Stimulated activated CD4-positive, alpha-beta T cell treated with anti-CD3 and anti-CD28 coated beads, Interleukin-1b, Interleukin-23, amount 100 ng/mL, for 48 hours (primary cell): Measurements from ENCODE around the gene PDE12.

Experiments
- DNase-seq: peaks from one replicate; pipeline ENCODE4 v3.0.0-alpha.2; 2020

The PDE12 gene

DNA sequence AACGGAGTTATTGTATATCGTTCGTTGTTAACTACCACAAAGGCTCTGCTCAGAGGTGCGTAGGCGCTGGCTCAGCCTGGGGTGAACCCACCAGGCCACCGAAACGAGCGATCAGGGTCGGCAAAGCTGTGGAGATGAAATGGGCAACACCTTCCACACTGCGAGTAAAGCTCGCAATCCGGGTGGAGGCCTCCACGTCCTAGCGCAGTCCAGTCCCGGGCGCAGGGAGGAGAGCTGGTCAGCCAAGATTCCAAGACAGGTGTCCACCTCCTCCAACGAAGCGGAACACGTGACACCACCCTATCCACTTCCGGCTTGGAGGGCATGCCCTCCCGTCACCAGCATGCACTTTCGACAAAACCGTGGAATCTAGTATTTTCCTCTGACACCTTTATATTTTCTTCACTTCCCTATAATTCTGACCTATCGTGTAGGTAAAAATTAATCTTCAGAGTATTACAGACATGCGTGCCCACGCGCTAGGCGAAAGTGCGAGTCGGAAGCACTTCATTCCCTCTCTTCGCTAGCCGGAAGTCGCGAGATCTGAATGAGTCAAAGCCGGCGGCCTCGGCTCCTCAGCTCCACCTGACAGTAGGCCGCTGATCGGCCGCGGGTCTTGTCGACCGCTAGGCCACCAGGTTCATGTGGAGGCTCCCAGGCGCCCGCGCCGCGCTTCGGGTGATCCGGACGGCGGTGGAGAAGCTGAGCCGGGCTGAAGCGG, at the start of gene PDE12:
Gene PDE12, plus strand, starts transcription at position 537 of the 721 bp plus-strand sequence. Its CDS starts 106 bp downstream, at position 643.
- peak; percentile 87 for DNase-seq

DNA sequence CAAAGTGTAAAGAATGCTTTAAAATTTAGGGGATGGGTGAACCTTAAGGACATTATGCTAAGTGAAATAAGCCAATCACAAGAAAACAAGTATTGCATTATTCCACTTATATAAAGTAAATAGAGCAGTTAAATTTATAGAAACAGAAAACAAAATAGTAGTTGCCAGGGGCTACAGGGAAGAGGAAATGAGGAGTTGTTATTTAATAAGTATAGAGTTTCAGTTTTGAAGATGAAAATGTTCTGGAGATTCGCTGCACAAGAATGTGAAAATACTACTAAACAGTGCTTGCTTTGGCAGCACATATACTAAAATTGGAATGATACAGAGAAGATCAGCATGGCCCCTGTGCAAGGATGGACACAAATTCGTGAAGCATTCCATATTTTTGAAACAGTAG, 43.9 kb upstream of the PDE12 start:
- DNase-seq = no peak

DNA sequence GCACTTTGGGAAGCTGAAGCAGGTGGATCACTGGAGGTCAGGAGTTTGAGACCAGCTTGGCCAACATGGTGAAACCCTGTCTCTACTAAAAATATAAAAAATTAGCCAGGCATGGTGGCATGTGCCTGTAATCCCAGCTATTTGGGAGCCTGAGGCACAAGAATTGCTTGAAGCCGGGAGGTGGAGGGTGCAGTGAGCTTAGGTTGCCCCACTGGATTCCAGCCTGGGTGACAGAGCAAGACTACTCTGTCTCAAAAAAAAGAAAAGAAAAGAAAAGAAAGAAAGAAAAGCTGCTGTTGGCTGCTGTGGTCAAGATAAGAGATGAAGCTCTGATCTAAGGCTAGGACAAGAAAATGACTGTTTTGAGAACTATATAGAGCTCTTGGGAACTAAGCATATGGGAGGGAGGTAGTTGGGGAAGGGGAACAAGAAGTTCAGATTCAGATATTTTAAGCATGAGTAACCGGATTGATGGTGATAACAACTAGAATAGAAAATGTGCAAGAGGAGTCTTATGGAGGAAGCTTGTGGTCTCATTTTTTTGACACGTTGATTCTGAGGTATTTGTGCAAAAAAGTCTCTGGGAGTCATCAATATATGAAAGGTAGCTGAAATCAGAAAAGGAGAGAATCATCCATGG, 37.7 kb upstream of the PDE12 start:
- DNase-seq = no peak

GRCh38 chr3:57530071-57530608, 25.9 kb upstream of the PDE12 start:
- no peak for DNase-seq

- DNase-seq = no peak
Observed at GRCh38 chr3:57538465-57538864, 17.6 kb upstream of the PDE12 start.

GRCh38 chr3:57544181-57545125, 11.6 kb upstream of the PDE12 start, which contains the start of gene DNAH12:
Gene DNAH12, minus strand, starts transcription at chr3:57544344. Its CDS starts 1,474 bp downstream, at chr3:57542870.
- DNase-seq = peak; percentile 15

DNA sequence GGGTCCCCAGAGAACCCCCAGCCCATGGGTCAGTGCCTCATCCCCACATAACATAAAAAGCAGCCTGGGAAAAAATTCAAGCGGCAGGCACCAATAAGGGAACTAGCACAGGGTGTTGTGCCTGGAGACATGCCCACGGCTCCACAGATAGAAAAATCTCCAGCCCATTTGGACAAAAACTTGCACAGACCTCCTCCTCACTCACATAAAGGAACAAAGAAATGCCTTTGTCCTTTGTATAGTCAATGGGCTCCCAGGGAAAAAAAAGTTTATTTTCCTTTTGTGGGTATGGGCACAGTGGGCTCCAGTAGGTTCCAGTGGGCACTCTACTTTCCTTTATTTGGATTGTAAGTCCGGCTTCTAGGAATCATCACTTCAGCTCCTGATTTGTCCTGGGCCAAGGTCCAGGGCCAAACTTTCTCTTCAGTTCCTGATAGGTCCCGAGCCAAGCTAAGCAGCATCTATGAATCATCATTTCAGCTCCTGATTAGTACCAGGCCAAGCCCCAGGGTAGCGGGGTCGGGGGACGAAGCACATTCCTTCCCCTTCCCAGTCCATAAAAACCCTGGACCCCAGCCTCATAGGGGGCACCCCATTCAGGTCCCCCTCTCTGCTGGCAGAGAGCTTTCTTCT, 10.3 kb upstream of the PDE12 start:
- DNase-seq = no peak

- DNase-seq = no peak
Observed at GRCh38 chr3:57546616-57547015, 9.5 kb upstream of the PDE12 start.

- DNase-seq = no peak
Observed at GRCh38 chr3:57555306-57555705, 768 bp upstream of the PDE12 start.

- DNase-seq = peak; percentile 43
Observed at GRCh38 chr3:57556459-57557084, 498 bp downstream of the PDE12 start.

DNA sequence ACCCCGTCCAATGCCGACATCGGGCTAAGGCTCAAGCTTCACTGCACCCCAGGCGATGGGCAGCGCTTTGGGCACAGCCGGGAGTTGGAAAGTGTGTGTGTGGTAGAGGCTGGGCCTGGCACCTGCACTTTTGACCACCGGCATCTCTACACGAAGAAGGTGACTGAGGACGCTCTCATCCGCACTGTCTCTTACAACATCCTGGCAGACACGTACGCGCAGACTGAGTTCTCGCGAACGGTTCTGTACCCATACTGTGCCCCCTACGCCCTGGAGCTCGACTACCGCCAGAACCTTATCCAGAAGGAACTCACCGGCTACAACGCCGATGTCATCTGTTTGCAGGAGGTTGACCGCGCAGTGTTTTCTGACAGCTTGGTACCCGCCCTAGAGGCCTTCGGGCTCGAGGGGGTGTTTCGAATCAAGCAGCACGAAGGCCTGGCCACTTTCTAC, 1.0 kb downstream of the PDE12 start:
- DNase-seq = peak; percentile 57

DNA sequence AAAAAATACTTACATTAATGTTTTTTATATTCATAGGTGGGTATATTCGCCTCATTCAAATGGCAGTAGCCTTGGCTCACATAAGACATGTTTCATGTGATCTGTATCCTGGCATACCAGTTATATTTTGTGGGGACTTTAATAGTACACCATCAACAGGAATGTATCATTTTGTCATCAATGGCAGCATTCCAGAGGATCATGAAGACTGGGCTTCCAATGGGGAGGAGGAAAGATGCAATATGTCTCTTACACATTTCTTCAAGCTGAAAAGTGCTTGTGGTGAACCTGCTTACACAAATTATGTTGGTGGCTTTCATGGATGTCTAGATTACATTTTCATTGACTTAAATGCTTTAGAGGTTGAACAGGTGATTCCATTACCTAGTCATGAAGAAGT, 3.5 kb downstream of the PDE12 start:
- no peak for DNase-seq

DNA sequence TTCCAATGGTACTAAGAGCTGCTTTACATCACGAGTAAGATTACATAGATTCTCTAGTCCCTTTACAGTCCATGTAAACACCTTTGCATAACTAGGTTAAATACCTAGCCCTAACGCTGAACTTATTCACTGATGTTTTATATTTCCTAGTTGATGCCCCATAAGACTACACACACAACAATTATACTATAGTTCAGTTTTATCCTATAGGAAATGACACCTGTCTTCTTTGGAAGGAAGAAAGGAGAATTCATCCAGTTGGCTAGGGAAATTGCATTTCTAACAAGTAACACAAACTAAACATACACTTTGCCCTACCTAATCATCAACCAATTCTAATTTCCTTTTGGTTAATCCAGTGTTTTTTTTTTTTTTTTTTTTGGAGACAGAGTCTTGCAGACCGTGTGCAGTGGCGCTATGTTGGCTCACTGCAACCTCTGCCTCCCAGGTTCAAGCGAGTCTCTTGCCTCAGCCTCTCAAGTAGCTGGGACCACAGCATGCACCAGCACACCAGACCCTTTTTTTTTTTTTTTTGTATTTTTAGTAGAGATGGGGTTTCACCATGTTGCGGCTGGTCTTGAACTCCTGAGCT, 13.9 kb downstream of the PDE12 start:
- no peak for DNase-seq

- DNase-seq = no peak
Observed at GRCh38 chr3:57570878-57571277, 14.8 kb downstream of the PDE12 start.

GRCh38 chr3:57572096-57572495, 16.0 kb downstream of the PDE12 start:
- no peak for DNase-seq

- no peak for DNase-seq
Observed at GRCh38 chr3:57575966-57576626, 20.0 kb downstream of the PDE12 start.

GRCh38 chr3:57577801-57578200, 21.7 kb downstream of the PDE12 start:
- no peak for DNase-seq

DNA sequence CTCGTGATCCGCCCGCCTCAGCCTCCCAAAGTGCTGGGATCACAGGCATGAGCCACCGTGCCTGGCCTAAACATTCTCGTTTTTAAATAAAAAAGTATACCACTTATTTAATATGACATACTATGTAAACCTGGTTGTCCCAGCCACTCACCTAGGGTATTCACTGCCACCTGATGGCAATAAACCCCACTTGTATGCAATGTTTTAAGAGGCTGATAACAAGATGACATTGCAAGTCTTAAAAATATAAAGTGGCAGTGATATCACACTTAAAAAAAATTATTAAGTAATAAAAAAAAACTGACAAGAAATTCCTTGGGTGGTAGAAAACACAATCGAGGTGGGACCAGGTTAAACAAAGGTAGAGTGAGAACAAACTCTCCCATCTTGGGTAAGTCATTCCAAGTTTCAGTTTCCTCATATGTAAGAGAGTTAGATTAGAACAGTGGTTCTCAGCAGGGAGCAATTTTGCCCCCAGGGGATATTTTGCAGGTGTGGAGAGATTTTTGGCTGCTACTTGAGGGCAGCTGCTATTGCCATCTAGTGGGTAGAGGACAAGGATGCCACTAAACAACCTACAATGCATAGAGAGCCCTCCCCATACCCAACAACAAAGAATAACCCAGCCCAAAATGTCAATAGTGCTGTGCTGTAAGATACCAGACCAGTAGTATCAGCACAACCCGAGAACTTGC, 26.5 kb downstream of the PDE12 start:
- no peak for DNase-seq

DNA sequence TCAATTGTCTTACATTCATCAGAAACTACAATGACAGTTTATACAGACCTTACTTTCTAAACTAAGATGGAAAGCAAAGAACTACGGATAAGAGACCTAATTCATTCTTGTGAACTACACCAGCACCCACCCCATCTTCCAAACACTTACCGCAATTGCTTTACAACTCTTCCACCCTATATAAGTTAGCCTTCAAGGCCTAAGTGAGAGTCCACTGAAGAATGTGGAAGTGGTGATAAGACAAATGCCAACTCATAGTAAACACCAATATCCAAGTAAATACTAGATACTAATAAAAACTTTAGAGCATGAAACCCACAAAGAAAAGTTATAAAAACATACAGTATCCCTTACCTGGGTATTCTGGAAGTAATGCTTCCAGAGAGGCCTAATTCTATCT, 27.5 kb downstream of the PDE12 start:
- DNase-seq = no peak

- no peak for DNase-seq
Observed at GRCh38 chr3:57586778-57587177, 30.7 kb downstream of the PDE12 start.
